K562 (cell line): ENCODE measurements around the gene ATXN1. TPM values are rescaled to one million over a fixed set of nuclear protein-coding genes. Genes with fewer than 3 reads are reported as not detected.

Source experiments
- BCLAF1 ChIP-seq, 2 experiments: fragments of 450-650 bp in 1 of 2; IDR thresholded peaks; 2 replicates each; pipeline ENCODE4 v1.6.1; 2011 to 2017; ENCODE audit warnings: low read depth in 2 of 2, antibody characterized with exemption in 1 of 2, borderline replicate concordance in 1 of 2, low read length in 1 of 2, mild to moderate bottlenecking in 1 of 2, mixed read lengths in 1 of 2; ENCODE audit not compliant: control insufficient read depth in 1 of 2
- DNMT1 ChIP-seq: fragments of 450-650 bp; IDR thresholded peaks from 2 replicates; pipeline ENCODE4 v1.6.1; 2016; ENCODE audit warnings: antibody characterized with exemption, mild to moderate bottlenecking
- EP400 ChIP-seq: fragments of 450-650 bp; IDR thresholded peaks from 2 replicates; pipeline ENCODE4 v1.6.1; 2017; ENCODE audit warnings: antibody characterized with exemption, mild to moderate bottlenecking, moderate library complexity
- HBP1 ChIP-seq: fragments of 450-650 bp; formaldehyde crosslinking; IDR thresholded peaks from 2 replicates; pipeline ENCODE4 v1.4.0; 2022; ENCODE audit warnings: missing genetic modification characterization
- IRF1 ChIP-seq: sonication (generic); formaldehyde crosslinking; IDR thresholded peaks from 2 replicates; pipeline ENCODE4 v1.8.0; 2022; ENCODE audit warnings: missing genetic modification reagents, mild to moderate bottlenecking, borderline replicate concordance
- JUN ChIP-seq, 2 experiments: sonication (generic) in 1 of 2; formaldehyde crosslinking in 1 of 2; IDR thresholded peaks; 2 replicates each; pipeline versions ENCODE4 v1.6.1 to v1.8.0; 2012 to 2022; ENCODE audit warnings: borderline replicate concordance in 2 of 2, mild to moderate bottlenecking in 2 of 2, improper control_type of control experiment in 1 of 2, low read depth in 1 of 2, low read length in 1 of 2, missing genetic modification reagents in 1 of 2
- MCM2 ChIP-seq: fragments of 450-650 bp; IDR thresholded peaks from 2 replicates; pipeline ENCODE4 v1.6.1; 2017; ENCODE audit warnings: low read depth, mild to moderate bottlenecking
- NFYB ChIP-seq: IDR thresholded peaks from 2 replicates; pipeline ENCODE4 v1.6.1; 2011; ENCODE audit warnings: mild to moderate bottlenecking, moderate library complexity; ENCODE audit not compliant: insufficient read length; ENCODE audit errors: extremely low read depth
- PHB2 ChIP-seq: fragments of 450-650 bp; IDR thresholded peaks from 2 replicates; pipeline ENCODE4 v1.6.1; 2017; ENCODE audit warnings: low read depth
- SIRT6 ChIP-seq: IDR thresholded peaks from one replicate; pipeline ENCODE4 v1.6.1; 2012; ENCODE audit warnings: low read depth, mild to moderate bottlenecking, control low read depth, inconsistent platforms, low read length, moderate library complexity
- SLC30A9 ChIP-seq: fragments of 250-450 bp; sonication (Bioruptor Pico); IDR thresholded peaks from 2 replicates; pipeline ENCODE4 v1.8.0; 2022; ENCODE audit warnings: mild to moderate bottlenecking, moderate library complexity
- SMC3 ChIP-seq: conservative IDR thresholded peaks from 2 replicates; pipeline ENCODE4 v1.6.1; 2011; ENCODE audit warnings: low read depth, low read length, improper control_type of control experiment; ENCODE audit not compliant: insufficient read depth
- SRF ChIP-seq, 2 experiments: fragments of 250-450, 450-650 bp in 1 of 2; sonication (Bioruptor Pico) in 1 of 2; sonication (generic) in 1 of 2; formaldehyde crosslinking; IDR thresholded peaks; 2 replicates each; pipeline versions ENCODE4 v1.5.0 to v1.5.1; 2020 to 2022; ENCODE audit warnings: mild to moderate bottlenecking in 1 of 2, missing genetic modification reagents in 1 of 2
- SRSF3 ChIP-seq: fragments of 200-400 bp; formaldehyde crosslinking; IDR thresholded peaks from 2 replicates; pipeline ENCODE4 v1.6.1; 2016; ENCODE audit warnings: mild to moderate bottlenecking, low read length, moderate library complexity; ENCODE audit not compliant: insufficient read depth
- TAF15 ChIP-seq: fragments of 200-400 bp; formaldehyde crosslinking; IDR thresholded peaks from 2 replicates; pipeline ENCODE4 v1.6.1; 2017; ENCODE audit warnings: mild to moderate bottlenecking, low read depth, low read length, moderate library complexity
- YBX1 ChIP-seq: fragments of 450-650 bp; IDR thresholded peaks from 2 replicates; pipeline ENCODE4 v1.7.1; 2016; ENCODE audit warnings: mild to moderate bottlenecking
- ZNF174 ChIP-seq: fragments of 250-450 bp; sonication (Bioruptor Pico); IDR thresholded peaks from 2 replicates; pipeline ENCODE4 v1.4.0; 2020; ENCODE audit warnings: mild to moderate bottlenecking
- ZNF224 ChIP-seq: sonication (generic); formaldehyde crosslinking; IDR thresholded peaks from 2 replicates; pipeline ENCODE4 v1.8.0; 2022; ENCODE audit warnings: mild to moderate bottlenecking, missing genetic modification reagents
- ZNF511 ChIP-seq: sonication (generic); formaldehyde crosslinking; IDR thresholded peaks from 2 replicates; pipeline ENCODE4 v1.8.0; 2022; ENCODE audit warnings: mild to moderate bottlenecking, missing genetic modification reagents
- ZNF561 ChIP-seq: fragments of 450-650 bp; formaldehyde crosslinking; conservative IDR thresholded peaks from 2 replicates; pipeline ENCODE4 v1.4.0; 2020; ENCODE audit warnings: mild to moderate bottlenecking, moderate library complexity
- polyA plus RNA-seq, 8 experiments: library from polyadenylated mRNA; depleted of rRNA in 4 of 8; stranded (reverse) in 5 of 8; unstranded in 3 of 8; fragments of >200 nt; fragmentation: Nextera tagmentation in 2 of 8; fragmentation: Illumina TruSeq in 1 of 8; extraction: Ambion mirVana in 2 of 8; extraction: Trizol in 1 of 8; gene quantifications; 2 replicates each; pipeline versions ENCODE4 v1.2.1 to v1.2.3, GENCODE V29; 2011 to 2014; ENCODE audit warnings: inconsistent platforms in 1 of 8, missing spikeins in 1 of 8
- total RNA-seq, 7 experiments: library from RNA; depleted of rRNA in 6 of 7; stranded (reverse); fragments of >200 nt in 6 of 7; fragmentation: Illumina TruSeq in 2 of 7; extraction: Trizol in 2 of 7; gene quantifications; 2 replicates each; pipeline versions ENCODE4 v1.2.1 to v1.2.3, GENCODE V29; 2011 to 2021; ENCODE audit warnings: low replicate concordance in 1 of 7

The ATXN1 gene
- total and polyA plus RNA-seq, 9 of the 15 experiments (the other 6 are each of a cell fraction or from before 2014, with no cell fraction given) = under 0.01 to 1.2 (median 0.58) TPM

GRCh38 chr6:16265351-16266341 lies 495.6 kb downstream of the ATXN1 start (continued):
- TF ChIP-seq EP400 (peak; percentile 65), HBP1 (CRISPR knock-in tag) (peak; percentile 90), SLC30A9 (CRISPR knock-in tag) (no peak), MCM2 (no peak), DNMT1 (peak; percentile 99), ZNF174 (0 out of 2 replicates have a peak, but pooled peaks have one; percentile 77), JUN (IDR thresholded peaks at IDR 0.05; ENCODE audit: borderline replicate concordance, low read depth, low read length) (no peak), JUN (CRISPR knock-in tag; IDR thresholded peaks at IDR 0.05; ENCODE audit: borderline replicate concordance) (0 out of 2 replicates have a peak, but pooled peaks have one; percentile 28), BCLAF1 (IDR thresholded peaks at IDR 0.05; ENCODE audit: borderline replicate concordance in 1 of 2, control insufficient read depth in 1 of 2, low read depth in 2 of 2, low read length in 1 of 2) (peak; percentile 89 to 98), SRSF3 (no peak), PHB2 (no peak), ZNF511 (CRISPR knock-in tag) (peak; percentile 82; the same call in 1 of the 2 replicates), NFYB (peak; percentile 99), YBX1 (no peak), SRF (CRISPR knock-in tag; IDR thresholded peaks at IDR 0.05) (peak; percentile 53 to 87; a peak in 2 of 4 replicates), SIRT6 (no peak), IRF1 (CRISPR knock-in tag) (no peak), ZNF561 (CRISPR knock-in tag) (peak; percentile 71; the same call in 1 of the 2 replicates), ZNF224 (CRISPR knock-in tag) (no peak; the same call in 1 of the 2 replicates), SMC3 (0 out of 2 replicates have a peak, but pooled peaks have one; percentile 4), TAF15 (no peak)
